HUES48 (cell line): ENCODE data around the gene DGCR2.
"Not testable (repeated sequence)": the region's sequence is repeated elsewhere in the genome, so short reads cannot be mapped to it uniquely, and the experiment has no call there.

Experiments used
- H3K27ac ChIP-seq: one replicate; pipeline ENCODE4 v1.7.0; 2013; ENCODE audit warnings: low read depth, low read length, inconsistent platforms
- H3K27me3 ChIP-seq: 2 replicates; pipeline ENCODE4 v1.6.1; 2013; ENCODE audit warnings: mild to moderate bottlenecking, low read length; ENCODE audit not compliant: control insufficient read depth, insufficient read depth
- H3K36me3 ChIP-seq: 2 replicates; pipeline ENCODE4 v1.6.1; 2013; ENCODE audit warnings: low read length; ENCODE audit not compliant: control insufficient read depth, insufficient read depth
- H3K4me1 ChIP-seq: 2 replicates; pipeline ENCODE4 v1.6.1; 2013; ENCODE audit warnings: mild to moderate bottlenecking, low read length; ENCODE audit not compliant: control insufficient read depth, insufficient read depth
- H3K4me3 ChIP-seq: 2 replicates; pipeline ENCODE4 v1.5.1; 2013; ENCODE audit warnings: mild to moderate bottlenecking, low read depth, low read length
- H3K9ac ChIP-seq: 2 replicates; pipeline ENCODE4 v1.6.1; 2013; ENCODE audit warnings: mild to moderate bottlenecking, low read depth, low read length, moderate library complexity
- H3K9me3 ChIP-seq: 2 replicates; pipeline ENCODE4 v1.6.1; 2013; ENCODE audit warnings: low read length; ENCODE audit not compliant: control insufficient read depth, insufficient read depth

DGCR2 gene

DNA sequence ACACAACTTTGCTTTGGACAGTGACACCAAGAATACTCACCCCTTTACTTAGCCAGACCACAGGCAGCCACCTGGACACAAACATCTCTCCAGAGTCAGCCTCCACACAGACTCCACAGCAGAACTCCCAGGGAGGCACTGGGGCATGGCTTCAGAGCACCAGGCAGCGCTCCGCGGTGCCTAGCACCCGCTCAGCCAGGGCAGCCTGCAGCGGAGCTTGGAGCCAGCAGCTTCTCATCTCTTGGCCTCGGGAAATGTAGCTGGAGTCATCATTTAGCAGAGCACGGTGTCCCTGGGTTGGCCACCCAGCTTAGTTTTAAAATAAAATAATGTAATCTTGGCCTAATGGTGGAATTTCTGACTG, 91.3 kb downstream of the DGCR2 start:
- H3K36me3 ChIP-seq, H3K4me3 ChIP-seq, H3K4me1 ChIP-seq, H3K9ac ChIP-seq, H3K9me3 ChIP-seq, H3K27ac ChIP-seq: not testable (repeated sequence)
- peaks cover 29% of the 10 kb centered on the region for H3K27me3 ChIP-seq

GRCh38 chr22:19030226-19030888, 91.9 kb downstream of the DGCR2 start:
- not testable (repeated sequence) for H3K4me1 ChIP-seq, H3K27ac ChIP-seq, H3K9me3 ChIP-seq, H3K4me3 ChIP-seq, H3K36me3 ChIP-seq, H3K9ac ChIP-seq
- peaks cover 29% of the 10 kb centered on the region for H3K27me3 ChIP-seq

DNA sequence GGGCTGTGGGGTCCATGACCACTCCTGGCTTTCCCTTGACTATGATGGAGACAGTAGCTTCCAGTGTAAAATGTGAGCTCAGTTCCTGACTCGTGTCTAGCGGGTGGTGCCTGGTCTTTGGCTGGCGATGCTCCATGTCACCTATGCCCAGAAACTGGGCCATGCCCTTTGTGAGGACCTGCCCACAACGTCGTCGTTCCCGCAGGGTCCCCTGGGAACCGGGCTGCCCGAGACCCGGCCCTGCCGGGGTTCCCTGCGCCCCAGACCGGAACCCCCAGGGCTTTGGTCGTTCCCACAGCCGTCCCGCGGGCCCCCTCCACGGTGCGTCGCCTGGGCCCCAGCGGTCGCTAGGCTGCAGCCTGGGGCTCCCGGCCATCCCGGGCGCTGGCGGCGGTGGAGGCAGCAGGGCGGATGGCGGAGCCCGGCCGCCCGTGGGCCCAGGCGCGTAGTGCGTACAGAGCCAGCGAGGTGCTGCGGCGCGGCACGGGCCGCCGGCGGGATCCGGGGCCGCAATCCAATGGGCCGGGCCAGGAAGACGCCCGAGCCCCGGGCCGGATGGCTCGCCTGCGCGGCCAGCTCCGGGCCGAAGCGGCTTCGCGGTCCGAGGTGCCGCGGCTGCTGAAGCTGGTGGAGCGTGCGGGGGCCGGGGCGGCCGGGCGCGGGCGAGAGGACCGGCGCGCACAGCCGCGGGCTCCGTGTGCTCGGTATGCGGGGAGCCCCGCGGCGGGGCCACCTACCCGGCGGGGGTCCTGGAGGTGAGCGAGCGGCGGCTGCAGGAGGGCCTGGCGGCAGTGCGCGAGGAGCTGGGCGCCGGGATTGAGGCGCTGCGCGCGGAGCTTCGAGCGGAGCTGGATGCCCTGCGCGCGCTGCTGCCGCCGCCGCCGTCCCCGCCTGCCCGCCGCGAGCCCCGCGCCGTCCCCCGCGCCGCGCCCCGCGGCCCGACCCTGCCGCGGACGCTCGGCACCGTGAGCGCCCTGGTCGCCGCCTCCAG, 92.8 kb downstream of the DGCR2 start:
- H3K4me3 ChIP-seq: peak overlapping the region; percentile 21; the same call in 1 of the 2 replicates
- H3K27me3 ChIP-seq: peaks cover 29% of the 10 kb centered on the region
- H3K4me1 ChIP-seq, H3K9me3 ChIP-seq, H3K9ac ChIP-seq, H3K36me3 ChIP-seq, H3K27ac ChIP-seq: not testable (repeated sequence)

GRCh38 chr22:19028060-19028455, 94.2 kb downstream of the DGCR2 start:
- peaks cover 29% of the 10 kb centered on the region for H3K27me3 ChIP-seq
- not testable (repeated sequence) for H3K36me3 ChIP-seq, H3K4me3 ChIP-seq

DNA sequence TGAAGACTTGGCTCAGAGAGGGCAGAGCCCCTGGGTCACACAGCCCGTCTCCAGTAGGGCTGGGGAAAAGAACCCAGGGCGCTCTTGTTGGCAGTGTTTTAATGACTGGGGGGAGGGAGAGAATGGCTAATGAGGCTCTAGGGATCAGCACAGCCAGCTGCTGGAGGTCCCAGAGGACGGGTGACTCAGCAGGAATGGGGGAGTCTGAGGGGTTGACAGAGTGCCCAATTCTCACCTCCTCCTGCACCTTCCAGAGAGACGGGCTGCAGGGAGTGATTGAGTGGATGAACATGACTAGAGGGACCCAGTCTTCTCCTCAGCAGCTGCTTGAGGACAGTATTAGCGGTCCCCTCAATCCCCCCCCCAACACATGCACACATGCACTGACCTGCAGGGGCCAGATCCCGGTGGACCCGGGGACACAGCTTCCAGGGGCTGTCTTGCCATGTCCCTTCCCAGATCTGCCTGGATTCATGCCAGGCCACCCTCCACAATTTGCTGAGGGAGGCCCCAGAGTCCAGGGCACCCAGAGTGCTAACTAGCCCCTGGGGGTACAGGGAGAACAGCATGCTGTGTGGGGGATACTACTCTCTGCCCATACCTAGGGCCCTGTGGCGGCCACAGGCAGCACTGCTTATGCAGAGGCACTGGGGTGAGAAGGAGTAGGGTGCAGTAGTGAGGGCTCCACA, 94.7 kb downstream of the DGCR2 start:
- H3K27me3 ChIP-seq: peaks cover 29% of the 10 kb centered on the region

More at GRCh38 chr22:19028060-19028455, 94.2 kb downstream of the DGCR2 start:
- not testable (repeated sequence) for H3K27ac ChIP-seq, H3K9me3 ChIP-seq, H3K9ac ChIP-seq, H3K4me1 ChIP-seq

GRCh38 chr22:19026080-19026479, 96.1 kb downstream of the DGCR2 start:
- not testable (repeated sequence) for H3K9ac ChIP-seq, H3K9me3 ChIP-seq, H3K27ac ChIP-seq, H3K4me1 ChIP-seq, H3K4me3 ChIP-seq, H3K36me3 ChIP-seq
- H3K27me3 ChIP-seq: peaks cover 29% of the 10 kb centered on the region

More for the DNA sequence above, 94.7 kb downstream of the DGCR2 start:
- not testable (repeated sequence) for H3K4me1 ChIP-seq, H3K9ac ChIP-seq, H3K9me3 ChIP-seq, H3K36me3 ChIP-seq, H3K4me3 ChIP-seq, H3K27ac ChIP-seq

DNA sequence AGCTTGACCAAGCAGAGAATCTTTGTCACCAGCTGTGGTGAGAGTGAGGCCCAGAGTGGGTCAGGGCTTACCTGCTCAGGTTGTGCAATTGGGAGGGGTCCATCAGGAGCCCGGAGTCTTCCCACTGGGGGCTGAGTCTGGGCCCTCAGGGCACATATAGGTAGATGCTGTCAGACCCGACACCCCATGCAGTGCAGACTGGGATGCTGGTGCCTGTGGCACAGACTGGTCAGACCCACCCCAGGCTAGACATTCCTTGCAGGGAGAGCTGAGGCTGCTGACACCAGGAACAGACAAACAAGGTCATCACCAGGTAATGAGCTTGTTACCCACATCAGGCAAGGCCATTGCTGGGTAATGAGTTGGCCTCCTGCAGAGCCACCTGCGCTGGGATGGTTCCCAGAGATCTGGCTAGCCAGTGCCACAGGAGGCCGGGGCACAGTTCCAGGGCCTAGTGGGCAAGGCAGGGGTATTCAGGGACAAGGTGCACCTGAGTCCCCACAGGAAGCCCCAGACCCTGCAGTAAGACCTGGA, 97.2 kb downstream of the DGCR2 start:
- H3K9ac ChIP-seq, H3K27ac ChIP-seq, H3K36me3 ChIP-seq, H3K9me3 ChIP-seq, H3K4me3 ChIP-seq, H3K4me1 ChIP-seq: not testable (repeated sequence)
- peaks cover 19% of the 10 kb centered on the region for H3K27me3 ChIP-seq

- H3K9ac ChIP-seq, H3K27ac ChIP-seq, H3K27me3 ChIP-seq, H3K4me1 ChIP-seq, H3K4me3 ChIP-seq, H3K9me3 ChIP-seq, H3K36me3 ChIP-seq: not testable (repeated sequence)
These were observed 98.3 kb downstream of the DGCR2 start for GRCh38 chr22:19023931-19024330.

- Histone ChIP-seq H3K27me3 (no peaks in the 10 kb centered on the region), H3K9me3 (no peaks in the 10 kb centered on the region), H3K36me3 (no peaks in the 10 kb centered on the region), H3K9ac (no peak overlapping the region), H3K27ac (no peak overlapping the region), H3K4me3 (no peak overlapping the region), H3K4me1 (no peaks in the 10 kb centered on the region)
These were observed 99.5 kb downstream of the DGCR2 start for GRCh38 chr22:19022755-19023154.

DNA sequence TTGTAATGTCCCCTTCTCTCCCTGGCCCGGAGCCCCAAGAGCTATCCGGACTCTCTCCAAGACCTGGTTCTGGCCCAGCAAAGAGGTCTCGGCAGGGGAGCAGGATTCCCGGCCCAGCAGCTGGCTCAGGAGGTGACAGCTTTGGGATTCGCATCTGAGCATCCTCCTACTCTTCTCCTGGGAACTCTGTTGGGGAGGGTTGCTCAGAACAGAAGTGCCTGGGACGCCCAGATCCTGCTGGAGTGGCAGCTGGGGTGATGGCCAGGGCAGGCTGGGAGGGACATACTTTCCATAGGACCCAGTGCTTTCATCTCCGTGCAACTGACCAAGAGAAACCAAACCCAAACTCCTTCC, 102.6 kb downstream of the DGCR2 start:
- Histone ChIP-seq H3K36me3 (no peaks in the 10 kb centered on the region), H3K27ac (no peak overlapping the region), H3K4me3 (no peak overlapping the region), H3K9ac (no peak overlapping the region), H3K9me3 (no peaks in the 10 kb centered on the region), H3K27me3 (no peaks in the 10 kb centered on the region), H3K4me1 (no peaks in the 10 kb centered on the region)
